ENCODE measurements around the gene PCYOX1L.
A peak's percentile ranks its signal among the peaks of the same experiment; 100 is the strongest.

The PCYOX1L gene

GRCh38 chr5:149366169-149366729 lies 8.4 kb downstream of the PCYOX1L start:
- no peak for DNase-seq (ENCODE audit: low read depth in 3 of 3, low spot score in 1 of 3)

- DNase-seq (ENCODE audit: low read depth in 3 of 3, low spot score in 1 of 3) = peak in 1 of 3 donors; percentile 32
These were observed 9.6 kb downstream of the PCYOX1L start for GRCh38 chr5:149367249-149367971.

GRCh38 chr5:149367972-149368645 lies 10.3 kb downstream of the PCYOX1L start:
- DNase-seq (ENCODE audit: low read depth in 3 of 3, low spot score in 1 of 3) = no peak

- DNase-seq (ENCODE audit: low read depth in 3 of 3, low spot score in 1 of 3) = no peak
These were observed 13.0 kb downstream of the PCYOX1L start for GRCh38 chr5:149370878-149371277.

GRCh38 chr5:149371296-149371962 lies 13.6 kb downstream of the PCYOX1L start:
- DNase-seq (ENCODE audit: low read depth in 3 of 3, low spot score in 1 of 3) = peak; percentile 32 to 51 (median 50)

GRCh38 chr5:149372076-149372795 lies 14.4 kb downstream of the PCYOX1L start:
- no peak for DNase-seq (ENCODE audit: low read depth in 3 of 3, low spot score in 1 of 3)

- DNase-seq (ENCODE audit: low read depth in 3 of 3, low spot score in 1 of 3) = no peak
These were observed 15.1 kb downstream of the PCYOX1L start for GRCh38 chr5:149372932-149373331.

GRCh38 chr5:149374303-149374702 lies 16.5 kb downstream of the PCYOX1L start:
- no peak for DNase-seq (ENCODE audit: low read depth in 3 of 3, low spot score in 1 of 3)

- DNase-seq (ENCODE audit: low read depth in 3 of 3, low spot score in 1 of 3) = no peak
These were observed 17.0 kb downstream of the PCYOX1L start for GRCh38 chr5:149374801-149375200.

GRCh38 chr5:149375434-149375833 lies 17.6 kb downstream of the PCYOX1L start:
- DNase-seq (ENCODE audit: low read depth in 3 of 3, low spot score in 1 of 3) = no peak

- DNase-seq (ENCODE audit: low read depth in 3 of 3, low spot score in 1 of 3) = no peak
These were observed 18.3 kb downstream of the PCYOX1L start for GRCh38 chr5:149376104-149376503.

- DNase-seq (ENCODE audit: low read depth in 3 of 3, low spot score in 1 of 3) = no peak
These were observed 19.0 kb downstream of the PCYOX1L start for GRCh38 chr5:149376711-149377447.

GRCh38 chr5:149378241-149378820 lies 20.5 kb downstream of the PCYOX1L start:
- DNase-seq (ENCODE audit: low read depth in 3 of 3, low spot score in 1 of 3) = no peak

- DNase-seq (ENCODE audit: low read depth in 3 of 3, low spot score in 1 of 3) = no peak
These were observed 21.4 kb downstream of the PCYOX1L start, which contains the start of gene IL17B for GRCh38 chr5:149379177-149379761. Gene IL17B, minus strand, starts transcription at chr5:149379292. Its CDS starts 67 bp downstream, at chr5:149379225.

- DNase-seq (ENCODE audit: low read depth in 3 of 3, low spot score in 1 of 3) = no peak
These were observed 22.1 kb downstream of the PCYOX1L start for GRCh38 chr5:149379818-149380374.

- DNase-seq (ENCODE audit: low read depth in 3 of 3, low spot score in 1 of 3) = no peak
These were observed 22.7 kb downstream of the PCYOX1L start for GRCh38 chr5:149380466-149381121.

GRCh38 chr5:149381261-149381985 lies 23.6 kb downstream of the PCYOX1L start:
- no peak for DNase-seq (ENCODE audit: low read depth in 3 of 3, low spot score in 1 of 3)

GRCh38 chr5:149381986-149382338 lies 24.1 kb downstream of the PCYOX1L start:
- DNase-seq (ENCODE audit: low read depth in 3 of 3, low spot score in 1 of 3) = peak in 2 of 3 donors; percentile 46 to 68

Data from stimulated activated CD4-positive, alpha-beta T cell treated with anti-CD3 and anti-CD28 coated beads, TNF-alpha, amount 100 ng/mL, for 1 hour (primary cell).